A375 (cell line): ENCODE results near the gene SLCO4A1. TPM values are rescaled to one million over a fixed set of nuclear protein-coding genes. Genes with fewer than 3 reads are reported as not detected.

Source experiments
- total RNA-seq: library from RNA; depleted of rRNA; stranded (reverse); fragments of >200 nt; shearing (Covaris generic); gene quantifications from 2 replicates; pipeline ENCODE4 v1.2.3, GENCODE V29; 2014; rRNA removed

Gene SLCO4A1, protein sequence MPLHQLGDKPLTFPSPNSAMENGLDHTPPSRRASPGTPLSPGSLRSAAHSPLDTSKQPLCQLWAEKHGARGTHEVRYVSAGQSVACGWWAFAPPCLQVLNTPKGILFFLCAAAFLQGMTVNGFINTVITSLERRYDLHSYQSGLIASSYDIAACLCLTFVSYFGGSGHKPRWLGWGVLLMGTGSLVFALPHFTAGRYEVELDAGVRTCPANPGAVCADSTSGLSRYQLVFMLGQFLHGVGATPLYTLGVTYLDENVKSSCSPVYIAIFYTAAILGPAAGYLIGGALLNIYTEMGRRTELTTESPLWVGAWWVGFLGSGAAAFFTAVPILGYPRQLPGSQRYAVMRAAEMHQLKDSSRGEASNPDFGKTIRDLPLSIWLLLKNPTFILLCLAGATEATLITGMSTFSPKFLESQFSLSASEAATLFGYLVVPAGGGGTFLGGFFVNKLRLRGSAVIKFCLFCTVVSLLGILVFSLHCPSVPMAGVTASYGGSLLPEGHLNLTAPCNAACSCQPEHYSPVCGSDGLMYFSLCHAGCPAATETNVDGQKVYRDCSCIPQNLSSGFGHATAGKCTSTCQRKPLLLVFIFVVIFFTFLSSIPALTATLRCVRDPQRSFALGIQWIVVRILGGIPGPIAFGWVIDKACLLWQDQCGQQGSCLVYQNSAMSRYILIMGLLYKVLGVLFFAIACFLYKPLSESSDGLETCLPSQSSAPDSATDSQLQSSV
- 130 and 131 TPM in 2 replicates for total RNA-seq

DNA sequence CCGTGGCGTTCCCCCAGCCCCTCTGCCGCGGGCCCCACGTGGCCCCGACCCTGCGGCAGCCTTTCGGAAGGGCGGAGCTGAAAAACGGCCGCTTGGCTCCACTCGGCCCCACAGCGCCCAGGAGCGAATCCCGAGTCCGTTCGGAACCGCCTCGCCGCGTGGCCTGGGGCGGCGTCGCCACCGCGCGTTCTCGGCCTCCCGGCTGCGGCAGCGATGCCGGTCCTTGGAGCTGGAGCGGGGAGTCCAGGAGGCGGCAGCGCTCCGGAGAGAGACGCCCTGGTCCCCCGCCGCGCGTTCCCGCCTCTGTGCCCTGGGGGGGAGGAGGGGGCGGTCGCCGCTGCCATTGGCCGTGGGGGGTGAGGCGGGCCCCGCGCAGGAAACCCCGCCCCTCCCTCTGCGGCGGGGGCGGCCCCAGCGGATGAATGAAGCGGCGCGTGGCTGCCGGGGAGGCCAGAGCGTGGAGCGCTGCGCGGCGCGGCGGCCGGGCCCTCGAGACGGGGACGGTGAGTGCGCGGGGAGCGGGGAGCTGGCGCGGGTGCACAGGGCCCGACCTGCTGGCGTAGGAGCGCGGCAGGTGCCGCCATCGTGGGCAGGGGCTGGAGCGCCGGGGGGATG is at the start of gene SLCO4A1:
Gene SLCO4A1, plus strand, starts transcription at position 453 of the 615 bp plus-strand sequence. CDS start 13,952 bp downstream, outside the sequence.

DNA sequence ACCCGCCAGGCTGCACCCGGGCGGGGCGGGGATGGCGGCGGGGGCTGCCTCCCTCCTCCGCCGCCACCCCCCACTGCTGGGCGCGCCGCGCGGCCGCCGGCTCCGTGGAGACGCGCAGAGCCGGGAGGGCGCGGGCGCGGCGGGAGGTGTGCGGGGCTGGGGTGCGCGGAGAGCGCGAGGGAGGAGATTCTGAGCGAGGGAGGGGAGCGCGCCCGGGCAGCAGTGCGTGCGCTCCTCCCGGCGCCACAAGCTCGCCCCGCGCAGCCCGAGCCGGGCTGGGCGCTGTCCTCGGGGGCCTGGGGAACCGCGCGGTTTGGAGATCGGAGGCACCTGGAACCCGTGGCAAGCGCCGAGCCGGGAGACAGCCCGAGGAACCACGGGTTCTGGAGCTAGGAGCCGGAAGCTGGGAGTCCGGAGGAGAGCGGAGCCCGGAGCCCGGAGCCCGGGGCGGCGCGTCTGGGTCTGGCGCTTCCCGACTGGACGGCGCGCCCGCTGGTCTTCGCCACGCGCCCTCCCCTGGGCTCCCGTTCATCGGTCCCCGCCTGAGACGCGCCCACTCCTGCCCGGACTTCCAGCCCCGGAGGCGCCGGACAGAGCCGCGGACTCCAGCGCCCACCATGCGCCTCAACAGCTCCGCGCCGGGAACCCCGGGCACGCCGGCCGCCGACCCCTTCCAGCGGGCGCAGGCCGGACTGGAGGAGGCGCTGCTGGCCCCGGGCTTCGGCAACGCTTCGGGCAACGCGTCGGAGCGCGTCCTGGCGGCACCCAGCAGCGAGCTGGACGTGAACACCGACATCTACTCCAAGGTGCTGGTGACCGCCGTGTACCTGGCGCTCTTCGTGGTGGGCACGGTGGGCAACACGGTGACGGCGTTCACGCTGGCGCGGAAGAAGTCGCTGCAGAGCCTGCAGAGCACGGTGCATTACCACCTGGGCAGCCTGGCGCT is 66.6 kb downstream of the SLCO4A1 start, which contains the start of gene NTSR1:
Gene NTSR1, plus strand, starts transcription at position 246 of the 946 bp plus-strand sequence. Its CDS starts 372 bp downstream, at position 618.

Other genes with a start within 250 kb of the SLCO4A1 start
- gene CABLES2, start 235.2 kb upstream of the SLCO4A1 start, total RNA-seq = 2.2 and 4.0 TPM in 2 replicates
- 0.03 TPM in 1 of 2 replicates, not detected in the other for gene RBBP8NL, start 215.0 kb upstream of the SLCO4A1 start, total RNA-seq
- not detected in 2 replicates for gene GATA5, start 166.5 kb upstream of the SLCO4A1 start, total RNA-seq
- 3.6 and 4.1 TPM in 2 replicates for gene NTSR1, start 66.3 kb downstream of the SLCO4A1 start, total RNA-seq
- 48.5 and 51.4 TPM in 2 replicates for gene MRGBP, start 154.0 kb downstream of the SLCO4A1 start, total RNA-seq
- 130 and 136 TPM in 2 replicates for gene OGFR, start 162.3 kb downstream of the SLCO4A1 start, total RNA-seq
- 835 and 843 TPM in 2 replicates for gene COL9A3, start 174.5 kb downstream of the SLCO4A1 start, total RNA-seq
- gene TCFL5, start 219.3 kb downstream of the SLCO4A1 start, total RNA-seq = 19.8 and 23.0 TPM in 2 replicates